ENCODE data around the gene MMP15.
"Not testable (repeated sequence)": the region's sequence is repeated elsewhere in the genome, so short reads cannot be mapped to it uniquely, and the experiment has no call there.

MMP15 gene

GRCh38 chr16:58051296-58051695 lies 25.7 kb downstream of the MMP15 start:
- DNase-seq = no peak
- TF ChIP-seq POLR2A (IDR thresholded peaks at IDR 0.05; ENCODE audit: low read length) (no peak), GATA1 (IDR thresholded peaks at IDR 0.05; ENCODE audit: low read depth, low read length) (no peak)

GRCh38 chr16:58051821-58052603 lies 26.5 kb downstream of the MMP15 start:
- no peak for TF ChIP-seq POLR2A (IDR thresholded peaks at IDR 0.05; ENCODE audit: low read length)
- no peak for TF ChIP-seq GATA1 (IDR thresholded peaks at IDR 0.05; ENCODE audit: low read depth, low read length)
- no peak for DNase-seq

- TF ChIP-seq POLR2A (IDR thresholded peaks at IDR 0.05; ENCODE audit: low read length) (no peak), GATA1 (IDR thresholded peaks at IDR 0.05; ENCODE audit: low read depth, low read length) (no peak)
- DNase-seq = no peak
These were observed 28.1 kb downstream of the MMP15 start for GRCh38 chr16:58053682-58054005.

- DNase-seq = no peak
- TF ChIP-seq GATA1 (IDR thresholded peaks at IDR 0.05; ENCODE audit: low read depth, low read length) = no peak
- no peak for TF ChIP-seq POLR2A (IDR thresholded peaks at IDR 0.05; ENCODE audit: low read length)
These were observed 28.7 kb downstream of the MMP15 start for GRCh38 chr16:58054289-58054688.

- DNase-seq = no peak
- TF ChIP-seq GATA1 (IDR thresholded peaks at IDR 0.05; ENCODE audit: low read depth, low read length) (no peak), POLR2A (IDR thresholded peaks at IDR 0.05; ENCODE audit: low read length) (no peak)
These were observed 31.0 kb downstream of the MMP15 start for GRCh38 chr16:58056580-58056979.

- DNase-seq = no peak
- TF ChIP-seq GATA1 (IDR thresholded peaks at IDR 0.05; ENCODE audit: low read depth, low read length) = no peak
- TF ChIP-seq POLR2A (IDR thresholded peaks at IDR 0.05; ENCODE audit: low read length) = no peak
These were observed 31.6 kb downstream of the MMP15 start for GRCh38 chr16:58057121-58057520.

GRCh38 chr16:58057784-58058183 lies 32.2 kb downstream of the MMP15 start:
- DNase-seq = no peak
- TF ChIP-seq GATA1 (IDR thresholded peaks at IDR 0.05; ENCODE audit: low read depth, low read length) (no peak), POLR2A (IDR thresholded peaks at IDR 0.05; ENCODE audit: low read length) (no peak)

- DNase-seq = no peak
- no peak for TF ChIP-seq POLR2A (IDR thresholded peaks at IDR 0.05; ENCODE audit: low read length)
- no peak for TF ChIP-seq GATA1 (IDR thresholded peaks at IDR 0.05; ENCODE audit: low read depth, low read length)
These were observed 37.3 kb downstream of the MMP15 start for GRCh38 chr16:58062821-58063220.

GRCh38 chr16:58063377-58064076 lies 38.0 kb downstream of the MMP15 start:
- TF ChIP-seq POLR2A (IDR thresholded peaks at IDR 0.05; ENCODE audit: low read length) = no peak
- no peak for TF ChIP-seq GATA1 (IDR thresholded peaks at IDR 0.05; ENCODE audit: low read depth, low read length)
- no peak for DNase-seq

- no peak for DNase-seq
- TF ChIP-seq GATA1 (IDR thresholded peaks at IDR 0.05; ENCODE audit: low read depth, low read length) (no peak), POLR2A (IDR thresholded peaks at IDR 0.05; ENCODE audit: low read length) (no peak)
These were observed 45.0 kb downstream of the MMP15 start for GRCh38 chr16:58070585-58070984.

GRCh38 chr16:58072134-58072533 lies 46.6 kb downstream of the MMP15 start:
- not testable (repeated sequence) for DNase-seq

GRCh38 chr16:58073086-58073485 lies 47.5 kb downstream of the MMP15 start:
- not testable (repeated sequence) for DNase-seq

GRCh38 chr16:58074657-58075056 lies 49.1 kb downstream of the MMP15 start:
- DNase-seq = no peak
- TF ChIP-seq POLR2A (IDR thresholded peaks at IDR 0.05; ENCODE audit: low read length) = no peak
- no peak for TF ChIP-seq GATA1 (IDR thresholded peaks at IDR 0.05; ENCODE audit: low read depth, low read length)

GRCh38 chr16:58076514-58076913 lies 51.0 kb downstream of the MMP15 start:
- DNase-seq = no peak
- TF ChIP-seq GATA1 (IDR thresholded peaks at IDR 0.05; ENCODE audit: low read depth, low read length) (no peak), POLR2A (IDR thresholded peaks at IDR 0.05; ENCODE audit: low read length) (no peak)

- DNase-seq = no peak
- TF ChIP-seq GATA1 (IDR thresholded peaks at IDR 0.05; ENCODE audit: low read depth, low read length) = no peak
- no peak for TF ChIP-seq POLR2A (IDR thresholded peaks at IDR 0.05; ENCODE audit: low read length)
These were observed 52.2 kb downstream of the MMP15 start for GRCh38 chr16:58077796-58078195.

GRCh38 chr16:58080657-58081056 lies 55.1 kb downstream of the MMP15 start:
- DNase-seq = not testable (repeated sequence)
